ENCODE results near the gene CHRD. TPM values are rescaled to one million over a fixed set of nuclear protein-coding genes. Genes with fewer than 3 reads are reported as not detected.

Gene CHRD
- total RNA-seq, 6 experiments from 2014 or later = 0.09 to 0.31 (median 0.19) TPM; not detected in 2

DNA sequence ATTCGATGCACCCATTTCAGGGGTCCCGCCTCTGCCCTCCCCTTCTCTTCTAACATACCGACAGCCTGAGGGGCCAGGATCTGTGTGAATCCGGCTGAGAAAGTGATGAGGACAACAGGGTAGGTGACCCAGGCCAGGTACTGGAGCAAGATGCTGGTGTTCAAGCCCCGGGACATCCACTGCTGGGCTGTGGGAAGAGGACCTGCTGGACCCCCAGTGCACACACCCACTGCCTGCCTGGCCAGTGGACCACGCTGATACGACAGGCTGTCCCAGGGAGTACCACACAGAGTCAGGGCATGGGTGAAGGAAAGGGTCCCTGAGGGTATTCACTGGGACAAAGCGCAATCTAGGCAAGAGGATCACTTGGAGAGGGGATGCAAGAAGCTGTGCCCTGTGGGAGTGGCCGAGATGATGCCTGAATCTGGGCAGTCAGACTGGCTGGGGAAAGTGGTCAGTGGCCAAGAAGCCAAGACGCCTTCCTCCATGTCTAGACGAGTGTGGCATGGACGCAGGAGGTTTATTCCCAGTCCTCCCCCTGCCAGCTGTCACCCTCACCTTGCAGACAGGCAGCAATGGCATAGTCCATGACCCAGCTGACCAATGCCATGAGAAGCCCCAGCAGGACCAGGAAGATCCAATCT is 21.6 kb upstream of the CHRD start:
- Mint-ChIP-seq H3K4me1 (ENCODE audit: low read depth) (peaks cover 28% of the 10 kb centered on the region), H3K36me3 (ENCODE audit: low read depth) (peaks cover 6% of the 10 kb centered on the region; the same call in 1 of the 2 replicates), H3K9me3 (no peaks in the 10 kb centered on the region), H3K27me3 (ENCODE audit: insufficient read depth) (peaks cover 4% of the 10 kb centered on the region; the same call in 1 of the 2 replicates), H3K4me3 (no peak overlapping the region), H3K27ac (no peak overlapping the region)
- TF ChIP-seq, protein P1, sequence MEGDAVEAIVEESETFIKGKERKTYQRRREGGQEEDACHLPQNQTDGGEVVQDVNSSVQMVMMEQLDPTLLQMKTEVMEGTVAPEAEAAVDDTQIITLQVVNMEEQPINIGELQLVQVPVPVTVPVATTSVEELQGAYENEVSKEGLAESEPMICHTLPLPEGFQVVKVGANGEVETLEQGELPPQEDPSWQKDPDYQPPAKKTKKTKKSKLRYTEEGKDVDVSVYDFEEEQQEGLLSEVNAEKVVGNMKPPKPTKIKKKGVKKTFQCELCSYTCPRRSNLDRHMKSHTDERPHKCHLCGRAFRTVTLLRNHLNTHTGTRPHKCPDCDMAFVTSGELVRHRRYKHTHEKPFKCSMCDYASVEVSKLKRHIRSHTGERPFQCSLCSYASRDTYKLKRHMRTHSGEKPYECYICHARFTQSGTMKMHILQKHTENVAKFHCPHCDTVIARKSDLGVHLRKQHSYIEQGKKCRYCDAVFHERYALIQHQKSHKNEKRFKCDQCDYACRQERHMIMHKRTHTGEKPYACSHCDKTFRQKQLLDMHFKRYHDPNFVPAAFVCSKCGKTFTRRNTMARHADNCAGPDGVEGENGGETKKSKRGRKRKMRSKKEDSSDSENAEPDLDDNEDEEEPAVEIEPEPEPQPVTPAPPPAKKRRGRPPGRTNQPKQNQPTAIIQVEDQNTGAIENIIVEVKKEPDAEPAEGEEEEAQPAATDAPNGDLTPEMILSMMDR (IDR thresholded peaks at IDR 0.05) = no peak
- DNase-seq = no peak

DNA sequence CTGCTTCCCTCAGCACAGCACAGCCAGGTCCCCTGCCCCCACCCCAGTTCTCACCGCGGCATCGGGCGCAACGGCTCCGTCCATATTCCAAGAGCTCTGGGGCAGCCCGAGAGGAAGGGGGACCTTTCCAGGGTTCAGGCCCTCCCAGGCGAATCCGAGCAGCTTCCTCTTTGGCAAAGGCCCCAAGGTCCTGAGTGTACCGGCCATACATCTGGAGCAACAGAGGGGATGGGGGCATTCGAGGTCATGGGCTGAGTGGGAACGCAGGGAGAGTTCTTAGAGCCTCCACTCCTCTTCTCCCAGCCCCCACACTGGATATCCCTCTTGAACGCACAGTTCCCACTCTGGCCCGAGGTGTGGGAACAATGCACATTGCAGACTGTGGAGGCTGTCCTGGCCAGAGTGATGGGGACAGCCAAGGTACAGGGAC is 20.9 kb upstream of the CHRD start:
- Mint-ChIP-seq H3K27ac (no peak overlapping the region), H3K27me3 (ENCODE audit: insufficient read depth) (peaks cover 8% of the 10 kb centered on the region), H3K9me3 (no peaks in the 10 kb centered on the region), H3K4me1 (ENCODE audit: low read depth) (peaks cover 28% of the 10 kb centered on the region), H3K36me3 (ENCODE audit: low read depth) (peaks cover 6% of the 10 kb centered on the region; the same call in 1 of the 2 replicates), H3K4me3 (no peak overlapping the region)
- DNase-seq = no peak
- TF ChIP-seq, protein P1 (IDR thresholded peaks at IDR 0.05) = no peak

DNA sequence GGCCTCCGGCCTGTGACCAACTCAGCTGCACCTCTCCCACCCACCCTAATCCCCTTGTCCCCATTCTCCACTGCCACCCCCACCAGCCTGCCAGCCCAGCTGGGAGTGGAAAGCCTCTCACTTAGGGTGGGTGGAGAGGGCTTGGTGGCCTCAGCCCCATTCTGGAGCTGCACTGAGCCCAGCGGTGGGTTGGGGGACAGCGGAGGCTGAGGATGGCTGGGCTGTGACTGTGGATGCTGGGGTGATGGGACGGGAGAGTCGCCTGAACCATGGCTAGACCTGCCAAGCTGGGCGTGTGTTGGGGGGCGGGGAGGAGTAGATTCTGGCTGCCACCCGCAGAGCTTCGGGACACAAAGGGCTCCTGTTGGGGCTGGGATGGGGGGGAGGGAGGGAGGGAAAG is 20.2 kb upstream of the CHRD start:
- no peak for DNase-seq
- H3K27me3 Mint-ChIP-seq (ENCODE audit: insufficient read depth) = peaks cover 8% of the 10 kb centered on the region
- H3K36me3 Mint-ChIP-seq (ENCODE audit: low read depth) = peaks cover 10% of the 10 kb centered on the region
- peak overlapping the region; percentile 50 for H3K27ac Mint-ChIP-seq
- H3K9me3 Mint-ChIP-seq = no peaks in the 10 kb centered on the region
- peaks cover 34% of the 10 kb centered on the region for H3K4me1 Mint-ChIP-seq (ENCODE audit: low read depth)
- TF ChIP-seq, protein P1 (IDR thresholded peaks at IDR 0.05) = no peak
- peak overlapping the region; percentile 91 for H3K4me3 Mint-ChIP-seq

DNA sequence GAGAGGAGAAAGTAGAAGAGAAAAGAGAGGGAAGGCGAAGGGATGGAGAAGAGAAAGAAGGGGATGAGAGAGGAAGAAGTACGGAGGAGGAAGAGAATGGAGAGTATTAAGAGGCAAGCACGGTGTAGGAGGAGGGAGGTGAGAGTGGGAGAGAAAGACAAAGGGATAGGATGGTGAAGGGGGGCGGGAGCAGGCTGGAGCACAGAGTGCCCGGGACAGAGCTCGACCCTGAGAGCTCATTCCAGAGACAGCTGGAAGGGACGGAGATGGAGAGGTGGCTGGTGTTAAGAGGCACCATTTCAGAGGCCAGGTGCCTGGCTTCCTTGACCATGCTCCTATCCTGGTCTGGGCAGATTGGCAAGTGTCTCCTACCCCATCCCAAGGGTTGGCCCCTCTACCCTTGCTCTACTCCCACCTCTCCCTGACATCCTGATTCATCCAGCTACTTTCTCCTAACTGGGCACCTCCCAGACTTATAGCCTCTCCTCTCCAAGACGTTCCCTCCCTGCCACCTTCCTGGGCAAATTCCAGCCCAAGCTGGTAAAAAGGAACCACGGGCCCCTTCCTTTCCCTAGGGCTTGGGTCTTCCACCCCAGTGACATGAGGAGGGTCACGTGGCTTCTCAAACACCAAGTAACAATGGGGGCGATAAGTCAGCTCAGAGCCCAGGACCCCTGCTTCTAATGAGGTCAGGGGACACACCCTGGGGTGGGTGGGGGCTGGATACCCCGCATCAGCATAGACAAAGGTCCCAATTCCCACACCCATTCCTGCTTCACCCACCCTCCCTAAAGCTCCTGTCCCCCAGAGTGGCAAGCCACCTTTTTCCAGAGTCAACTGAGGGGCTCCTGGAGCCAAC is 19.6 kb upstream of the CHRD start:
- Mint-ChIP-seq H3K27me3 (ENCODE audit: insufficient read depth) (peaks cover 7% of the 10 kb centered on the region), H3K4me3 (peak overlapping the region; percentile 91), H3K36me3 (ENCODE audit: low read depth) (peaks cover 15% of the 10 kb centered on the region), H3K27ac (peak overlapping the region; percentile 72), H3K4me1 (ENCODE audit: low read depth) (peaks cover 36% of the 10 kb centered on the region), H3K9me3 (no peaks in the 10 kb centered on the region)
- TF ChIP-seq, protein P1 (IDR thresholded peaks at IDR 0.05) = no peak
- DNase-seq = no peak

DNA sequence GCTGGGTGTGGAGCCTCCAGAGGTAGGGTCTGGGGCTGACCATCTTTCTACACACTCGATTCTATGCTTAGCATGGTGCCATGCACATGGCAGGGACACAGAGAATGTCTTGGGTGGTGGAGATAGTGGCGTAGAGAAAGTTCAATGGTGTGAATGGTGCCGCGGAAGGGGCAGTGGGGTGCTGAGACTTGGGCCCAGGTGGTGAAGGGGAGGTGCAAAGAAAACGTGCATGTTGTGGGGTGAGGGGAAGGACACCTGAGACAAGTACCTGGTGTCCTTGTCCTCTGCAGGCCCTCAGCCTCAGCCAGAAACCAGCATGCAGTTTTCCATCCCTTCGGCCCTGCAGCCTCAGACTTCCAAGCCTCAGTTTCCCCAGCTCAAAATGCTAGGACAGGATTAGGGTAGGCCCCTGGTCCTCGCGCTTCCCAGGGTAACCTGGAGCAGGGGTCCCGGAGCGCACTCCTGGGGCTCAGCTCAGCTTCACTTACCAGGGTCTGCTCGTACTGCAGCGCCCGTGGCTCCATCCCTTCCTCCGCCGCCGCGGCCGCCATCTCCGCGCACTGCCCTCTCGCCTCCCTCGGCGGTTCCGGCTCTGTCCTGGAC is 18.8 kb upstream of the CHRD start:
- H3K9me3 Mint-ChIP-seq = no peaks in the 10 kb centered on the region
- TF ChIP-seq, protein P1 (IDR thresholded peaks at IDR 0.05) = no peak
- peak overlapping the region; percentile 72 for H3K27ac Mint-ChIP-seq
- H3K4me1 Mint-ChIP-seq (ENCODE audit: low read depth) = peaks cover 29% of the 10 kb centered on the region
- H3K36me3 Mint-ChIP-seq (ENCODE audit: low read depth) = peaks cover 12% of the 10 kb centered on the region
- no peak for DNase-seq
- peaks cover 6% of the 10 kb centered on the region for H3K27me3 Mint-ChIP-seq (ENCODE audit: insufficient read depth)
- peak overlapping the region; percentile 91 for H3K4me3 Mint-ChIP-seq
